Hepatocyte (in vitro differentiated cells): ENCODE data around the gene RPGRIP1L.

Experiments used
- CTCF ChIP-seq: fragments of 200-600 bp; sonication (generic); IDR thresholded peaks from 2 replicates; pipeline ENCODE4 v1.5.1; 2016; ENCODE audit warnings: antibody characterized with exemption, mild to moderate bottlenecking; ENCODE audit not compliant: poor library complexity
- EZH2 ChIP-seq: fragments of 200-600 bp; sonication (generic); IDR thresholded peaks from 2 replicates; pipeline ENCODE4 v1.6.1; 2016; ENCODE audit warnings: antibody characterized with exemption, mild to moderate bottlenecking, borderline replicate concordance

- no peak for TF ChIP-seq CTCF
- no peak for TF ChIP-seq EZH2
Observed at GRCh38 chr16:53601961-53602360, 101.7 kb downstream of the RPGRIP1L start.
